GM23248 (cell line): ENCODE data around the gene WASF2. TPM values are rescaled to one million over a fixed set of nuclear protein-coding genes. Genes with fewer than 3 reads are reported as not detected.
"Not testable (repeated sequence)": the region's sequence is repeated elsewhere in the genome, so short reads cannot be mapped to it uniquely, and the experiment has no call there.

Source experiments
- DNase-seq: peaks from one replicate; pipeline ENCODE4 v3.0.0-alpha.2; 2015
- H2AFZ ChIP-seq: fragments of 200-600 bp; sonication (generic); 2 replicates; pipeline ENCODE4 v1.6.1; 2016; ENCODE audit warnings: antibody characterized with exemption
- H3F3A ChIP-seq: fragments of 200-600 bp; sonication (generic); 2 replicates; pipeline ENCODE4 v1.6.1; 2016; ENCODE audit warnings: mild to moderate bottlenecking, antibody characterized with exemption, mixed run types; ENCODE audit not compliant: insufficient read depth
- H3K27ac ChIP-seq: fragments of 200-600 bp; sonication (generic); 2 replicates; pipeline ENCODE4 v1.5.1; 2016; ENCODE audit warnings: mild to moderate bottlenecking
- H3K27me3 ChIP-seq: fragments of 200-600 bp; sonication (generic); replicated peaks from 2 replicates; pipeline ENCODE4 v1.6.1; 2016; ENCODE audit warnings: mild to moderate bottlenecking; ENCODE audit not compliant: insufficient read depth
- H3K36me3 ChIP-seq: fragments of 200-600 bp; sonication (generic); 2 replicates; pipeline ENCODE4 v1.6.1; 2016; ENCODE audit warnings: low read depth, mild to moderate bottlenecking
- H3K4me1 ChIP-seq: fragments of 200-600 bp; sonication (generic); 2 replicates; pipeline ENCODE4 v1.6.1; 2016; ENCODE audit warnings: mild to moderate bottlenecking; ENCODE audit not compliant: insufficient read depth
- H3K4me2 ChIP-seq: fragments of 200-600 bp; sonication (generic); one replicate; pipeline ENCODE4 v1.6.1; 2016; ENCODE audit warnings: mild to moderate bottlenecking; ENCODE audit not compliant: unreplicated experiment
- H3K4me3 ChIP-seq: fragments of 200-600 bp; sonication (generic); 2 replicates; pipeline ENCODE4 v1.5.1; 2016; ENCODE audit warnings: mild to moderate bottlenecking
- H3K79me2 ChIP-seq: fragments of 200-600 bp; sonication (generic); 2 replicates; pipeline ENCODE4 v1.6.1; 2016; ENCODE audit warnings: mild to moderate bottlenecking; ENCODE audit not compliant: insufficient read depth
- H3K9ac ChIP-seq: fragments of 200-600 bp; sonication (generic); 2 replicates; pipeline ENCODE4 v1.6.1; 2016; ENCODE audit warnings: mild to moderate bottlenecking
- H3K9me2 ChIP-seq: fragments of 200-600 bp; sonication (generic); 2 replicates; pipeline ENCODE4 v1.6.1; 2016; ENCODE audit warnings: mixed run types, mild to moderate bottlenecking, moderate library complexity; ENCODE audit not compliant: insufficient read depth
- H3K9me3 ChIP-seq: fragments of 200-600 bp; sonication (generic); one replicate; pipeline ENCODE4 v1.6.1; 2017; ENCODE audit warnings: low read depth
- H4K20me1 ChIP-seq: fragments of 200-600 bp; sonication (generic); 2 replicates; pipeline ENCODE4 v1.6.0; 2016; ENCODE audit not compliant: insufficient read depth
- EZH2 ChIP-seq: fragments of 200-600 bp; sonication (generic); IDR thresholded peaks from 2 replicates; pipeline ENCODE4 v1.6.1; 2018; ENCODE audit warnings: antibody characterized with exemption, mild to moderate bottlenecking; ENCODE audit not compliant: insufficient read depth, poor library complexity, severe bottlenecking
- EZH2phosphoT487 ChIP-seq: fragments of 200-600 bp; sonication (generic); IDR thresholded peaks from 2 replicates; pipeline ENCODE4 v1.6.1; 2018; ENCODE audit warnings: antibody characterized with exemption, moderate library complexity, mild to moderate bottlenecking, low read depth; ENCODE audit not compliant: insufficient read depth
- WGBS, 2 experiments: methylation state at CpG; one replicate each; pipeline ENCODE4 v1.1.6; 2015 to 2017; ENCODE audit warnings: low lambda C conversion rate in 2 of 2, low coverage in 1 of 2; ENCODE audit errors: missing lambda C conversion rate in 2 of 2; 5-methylcytosine and 5-hydroxymethylcytosine counted together
- in situ Hi-C: fragments of 300-500 bp; cut with MboI; formaldehyde crosslinking; loops from 2 replicates; pipeline ENCODE4 v1.15.0; 2020
- polyA plus RNA-seq: library from polyadenylated mRNA; unstranded; fragments of >200 nt; fragmentation: Nextera tagmentation; extraction: Ambion mirVana; gene quantifications from 2 replicates; pipeline ENCODE4 v1.2.1, GENCODE V29; 2016
- total RNA-seq: library from RNA; depleted of rRNA; stranded (reverse); fragments of >200 nt; shearing (Covaris generic); gene quantifications from 2 replicates; pipeline ENCODE4 v1.2.3, GENCODE V29; 2014

The WASF2 gene
- total and polyA plus RNA-seq, 2 experiments from 2014 or later: 19.3 to 118 TPM

GRCh38 chr1:27478098-27478497, 11.9 kb downstream of the WASF2 start:
- Histone ChIP-seq H3K36me3 (0 out of 2 replicates have a peak, but pooled peaks cover 5% of the 10 kb centered on the region), H3K4me1 (peaks cover 10% of the 10 kb centered on the region; the same call in 1 of the 2 replicates), H3K9me2 (no peaks in the 10 kb centered on the region), H2AFZ (no peak overlapping the region), H3K27me3 (no peaks in the 10 kb centered on the region), H3F3A (0 out of 2 replicates have a peak, but pooled peaks cover 4% of the 10 kb centered on the region), H3K9me3 (no peaks in the 10 kb centered on the region), H3K4me3 (no peak overlapping the region), H3K9ac (no peak overlapping the region), H4K20me1 (peaks cover 43% of the 10 kb centered on the region), H3K79me2 (peaks cover 99% of the 10 kb centered on the region), H3K4me2 (no peak overlapping the region), H3K27ac (no peak overlapping the region)
- 96 to 99% methylated on average over 4 of the region's 4 CpGs for WGBS, 2 experiments
- DNase-seq: no peak
- TF ChIP-seq EZH2 (no peak), EZH2phosphoT487 (no peak)
- in situ Hi-C loops: no loop called here

- Histone ChIP-seq H3K9ac (no peak overlapping the region), H3F3A (no peaks in the 10 kb centered on the region), H4K20me1 (peaks cover 39% of the 10 kb centered on the region), H3K4me1 (no peaks in the 10 kb centered on the region; the same call in 1 of the 2 replicates), H3K9me2 (no peaks in the 10 kb centered on the region), H2AFZ (no peak overlapping the region), H3K27me3 (no peaks in the 10 kb centered on the region), H3K79me2 (peaks cover 99% of the 10 kb centered on the region), H3K4me3 (no peak overlapping the region), H3K4me2 (no peak overlapping the region), H3K9me3 (no peaks in the 10 kb centered on the region), H3K36me3 (0 out of 2 replicates have a peak, but pooled peaks cover 5% of the 10 kb centered on the region), H3K27ac (no peak overlapping the region)
- no peak for DNase-seq
- in situ Hi-C loops: no loop called here
- TF ChIP-seq EZH2 (no peak), EZH2phosphoT487 (no peak)
- 97 to 100% methylated on average over 2 of the region's 2 CpGs for WGBS, 2 experiments
Observed at GRCh38 chr1:27476237-27476636, 13.7 kb downstream of the WASF2 start.

- Histone ChIP-seq H3K36me3 (0 out of 2 replicates have a peak, but pooled peaks cover 5% of the 10 kb centered on the region), H3K9me2 (no peaks in the 10 kb centered on the region), H3K4me1 (no peaks in the 10 kb centered on the region; the same call in 1 of the 2 replicates), H2AFZ (no peak overlapping the region), H3F3A (no peaks in the 10 kb centered on the region), H3K4me2 (no peak overlapping the region), H3K27me3 (no peaks in the 10 kb centered on the region), H3K79me2 (peaks cover 99% of the 10 kb centered on the region), H3K4me3 (no peak overlapping the region), H4K20me1 (peaks cover 39% of the 10 kb centered on the region), H3K9ac (no peak overlapping the region), H3K27ac (no peak overlapping the region), H3K9me3 (no peaks in the 10 kb centered on the region)
- in situ Hi-C loops: no loop called here
- TF ChIP-seq EZH2: no peak
- no peak for TF ChIP-seq EZH2phosphoT487
- no peak for DNase-seq
- WGBS, 2 experiments: 57 to 60% methylated on average over 4 of the region's 4 CpGs
Observed at GRCh38 chr1:27475720-27476119, 14.2 kb downstream of the WASF2 start.

GRCh38 chr1:27473755-27474154, 16.2 kb downstream of the WASF2 start:
- no peak overlapping the region for H3K27ac ChIP-seq
- H2AFZ ChIP-seq: no peak overlapping the region
- in situ Hi-C loops: no loop called here
- H3K4me2 ChIP-seq: no peak overlapping the region
- DNase-seq: no peak
- H3K9me2 ChIP-seq: no peaks in the 10 kb centered on the region
- H4K20me1 ChIP-seq: peaks cover 48% of the 10 kb centered on the region
- H3K79me2 ChIP-seq: peaks cover 99% of the 10 kb centered on the region
- no peaks in the 10 kb centered on the region for H3K27me3 ChIP-seq
- 49% methylated on average over 7 of the region's 7 CpGs for WGBS, 2 experiments
- 0 out of 2 replicates have a peak, but pooled peaks cover 5% of the 10 kb centered on the region for H3K36me3 ChIP-seq
- H3K4me1 ChIP-seq: no peaks in the 10 kb centered on the region; the same call in 1 of the 2 replicates
- H3F3A ChIP-seq: no peaks in the 10 kb centered on the region
- H3K9me3 ChIP-seq: no peaks in the 10 kb centered on the region
- no peak overlapping the region for H3K4me3 ChIP-seq
- TF ChIP-seq EZH2phosphoT487: no peak
- TF ChIP-seq EZH2: no peak
- H3K9ac ChIP-seq: no peak overlapping the region

GRCh38 chr1:27472098-27472497, 17.9 kb downstream of the WASF2 start:
- in situ Hi-C loops: not testable (repeated sequence)
- H3K79me2 ChIP-seq: peaks cover 100% of the 10 kb centered on the region

More at GRCh38 chr1:27472098-27472497, 17.9 kb downstream of the WASF2 start:
- not testable (repeated sequence) for H3F3A ChIP-seq, H3K27me3 ChIP-seq, H3K4me1 ChIP-seq, DNase-seq, H3K9ac ChIP-seq, H3K36me3 ChIP-seq, H3K4me3 ChIP-seq, H3K27ac ChIP-seq, H3K4me2 ChIP-seq, H3K9me3 ChIP-seq, H2AFZ ChIP-seq, H3K9me2 ChIP-seq
- 82 to 90% methylated on average over 6 to 7 of the region's 7 CpGs for WGBS, 2 experiments
- peaks cover 51% of the 10 kb centered on the region for H4K20me1 ChIP-seq
